Panc1 (cell line): Measurements from ENCODE around the gene KRTDAP. TPM values are rescaled to one million over a fixed set of nuclear protein-coding genes. Genes with fewer than 3 reads are reported as not detected.
"Not testable (repeated sequence)": the region's sequence is repeated elsewhere in the genome, so short reads cannot be mapped to it uniquely, and the experiment has no call there.

Experiments used
- ATAC-seq: fragments of 200-7000 bp; cut with Tn5 transposase; 2 replicates; pipeline ENCODE4 v1.9.1; 2020; ENCODE audit warnings: mild to moderate bottlenecking, moderate library complexity
- BruUV-seq: library from RNA; stranded (reverse); fragments of 400-500 nt; replicated peaks from 2 replicates; lab custom pipeline; 2021; lab: Mats Ljungman, UMichigan
- CTCF ChIA-PET: fragments of 300-600 bp; sonication (Branson Sonifier 250); formaldehyde crosslinking; loops from one replicate; lab custom pipeline; 2022; ENCODE audit warnings: antibody characterized with exemption; lab: Charles Lee
- POLR2A ChIA-PET: fragments of 300-600 bp; sonication (Branson Sonifier 250); formaldehyde crosslinking; loops from one replicate; lab custom pipeline; 2022; ENCODE audit warnings: antibody characterized with exemption; lab: Charles Lee
- DNase-seq: peaks from one replicate; pipeline ENCODE4 v3.0.0-alpha.2; 2010; ENCODE audit warnings: low read depth, low spot score
- H3K27ac ChIP-seq: 2 replicates; pipeline ENCODE4 v1.5.1; 2011; ENCODE audit warnings: mild to moderate bottlenecking, low read length, inconsistent platforms
- H3K27me3 ChIP-seq: fragments of 200-500 bp; sonication (Bioruptor generic); 2 replicates; pipeline ENCODE4 v1.6.0; 2014; ENCODE audit warnings: low read length, inconsistent platforms; ENCODE audit not compliant: control insufficient read depth, insufficient read depth
- H3K36me3 ChIP-seq: fragments of 200-500 bp; sonication (Bioruptor generic); 2 replicates; pipeline ENCODE4 v1.5.1; 2014; ENCODE audit warnings: inconsistent platforms, mild to moderate bottlenecking, low read length, moderate library complexity; ENCODE audit not compliant: control insufficient read depth, insufficient read depth
- H3K4me1 ChIP-seq: 2 replicates; pipeline ENCODE4 v1.5.1; 2011; ENCODE audit warnings: inconsistent platforms, mild to moderate bottlenecking, low read length, moderate library complexity; ENCODE audit not compliant: control insufficient read depth, insufficient read depth
- H3K4me3 ChIP-seq, 2 experiments: 2 replicates each; pipeline ENCODE4 v1.5.1; 2011 to 2012; ENCODE audit warnings: low read depth in 2 of 2, low read length in 2 of 2, mild to moderate bottlenecking in 2 of 2, inconsistent platforms in 1 of 2, moderate library complexity in 1 of 2
- H3K9me3 ChIP-seq: fragments of 200-500 bp; sonication (Bioruptor generic); 2 replicates; pipeline ENCODE4 v1.5.1; 2014; ENCODE audit warnings: low read depth, mild to moderate bottlenecking, inconsistent platforms, low read length, moderate library complexity; ENCODE audit not compliant: control insufficient read depth, insufficient read depth
- CTCF ChIP-seq: fragments of 450-650 bp; IDR thresholded peaks from 2 replicates; pipeline ENCODE4 v1.5.1; 2017; ENCODE audit warnings: mild to moderate bottlenecking
- POLR2AphosphoS5 ChIP-seq: IDR thresholded peaks from 2 replicates; pipeline ENCODE4 v1.6.1; 2012; ENCODE audit warnings: mild to moderate bottlenecking, low read depth, low read length, moderate library complexity
- REST ChIP-seq, 2 experiments: IDR thresholded peaks; 2 replicates each; pipeline ENCODE4 v1.6.1; 2011 to 2012; ENCODE audit warnings: low read depth in 2 of 2, control low read depth in 1 of 2, low read length in 1 of 2, mild to moderate bottlenecking in 1 of 2, moderate library complexity in 1 of 2; ENCODE audit not compliant: insufficient read depth in 1 of 2
- SIN3A ChIP-seq: IDR thresholded peaks from 2 replicates; pipeline ENCODE4 v1.6.1; 2012; ENCODE audit warnings: low read depth, mild to moderate bottlenecking, low read length, moderate library complexity, borderline replicate concordance; ENCODE audit not compliant: insufficient read depth
- TCF7L2 ChIP-seq: IDR thresholded peaks from 2 replicates; pipeline ENCODE4 v1.6.1; 2011; ENCODE audit warnings: mild to moderate bottlenecking, low read depth, low read length, inconsistent platforms
- in situ Hi-C: cut with HindIII; loops from 2 replicates; pipeline ENCODE4 v1.10.0; 2016; ENCODE audit warnings: low sequenced_read_pairs, low pct_unique_long_range_greater_than_20kb
- intact Hi-C: fragments of 100-400 bp; cut with micrococcal nuclease; formaldehyde crosslinking; loops from one replicate; pipeline ENCODE4 v1.10.0; 2022; ENCODE audit not compliant: unreplicated experiment
- total RNA-seq: library from RNA; stranded (reverse); gene quantifications from one replicate; pipeline ENCODE4 v1.2.1, GENCODE V29; 2021; ENCODE audit not compliant: unreplicated experiment

Gene KRTDAP
- total RNA-seq, 1 experiment from 2014 or later: not detected

GRCh38 chr19:35478794-35479677 lies 11.2 kb downstream of the KRTDAP start:
- Histone ChIP-seq H3K36me3 (no peaks in the 10 kb centered on the region), H3K27ac (no peak overlapping the region), H3K4me1 (no peaks in the 10 kb centered on the region), H3K4me3 (no peak overlapping the region), H3K9me3 (no peaks in the 10 kb centered on the region), H3K27me3 (no peaks in the 10 kb centered on the region)
- CTCF ChIA-PET: no interaction called here
- DNase-seq (no peak), ATAC-seq (no peak)
- intact Hi-C loops (no loop called here), in situ Hi-C loops (no loop called here)
- POLR2A ChIA-PET: no interaction called here
- no peak for TF ChIP-seq POLR2AphosphoS5
- no peak for TF ChIP-seq CTCF
- TF ChIP-seq REST (IDR thresholded peaks at IDR 0.05; ENCODE audit: insufficient read depth in 1 of 2, low read depth in 2 of 2, low read length in 1 of 2): no peak
- no peak for TF ChIP-seq SIN3A
- no peak for TF ChIP-seq TCF7L2
- BruUV-seq: no TSS peak

- no peaks in the 10 kb centered on the region for H3K9me3 ChIP-seq
- intact Hi-C loops (no loop called here), in situ Hi-C loops (no loop called here)
- no peaks in the 10 kb centered on the region for H3K4me1 ChIP-seq
- no peak overlapping the region for H3K27ac ChIP-seq
- ChIA-PET CTCF (no interaction called here), POLR2A (no interaction called here)
- no peak overlapping the region for H3K4me3 ChIP-seq
- H3K27me3 ChIP-seq: no peaks in the 10 kb centered on the region
- ATAC-seq (no peak), DNase-seq (no peak)
- no TSS peak for BruUV-seq
- no peaks in the 10 kb centered on the region for H3K36me3 ChIP-seq
- no peak for TF ChIP-seq POLR2AphosphoS5
- TF ChIP-seq SIN3A: no peak
- TF ChIP-seq CTCF: peak; percentile 67
These were observed 14.1 kb downstream of the KRTDAP start for GRCh38 chr19:35476149-35476548.

- in situ Hi-C loops, H3K27me3 ChIP-seq, H3K9me3 ChIP-seq, CTCF ChIA-PET, POLR2A ChIA-PET, H3K4me3 ChIP-seq, DNase-seq, intact Hi-C loops, ATAC-seq, H3K36me3 ChIP-seq, H3K27ac ChIP-seq, H3K4me1 ChIP-seq, BruUV-seq: not testable (repeated sequence)
These were observed 15.7 kb downstream of the KRTDAP start for GRCh38 chr19:35474594-35474993.
